ENCODE data around the gene NPBWR2. TPM values are rescaled to one million over a fixed set of nuclear protein-coding genes. Genes with fewer than 3 reads are reported as not detected.

The NPBWR2 gene
- total RNA-seq, 1 experiment from 2014 or later, result not detected

DNA sequence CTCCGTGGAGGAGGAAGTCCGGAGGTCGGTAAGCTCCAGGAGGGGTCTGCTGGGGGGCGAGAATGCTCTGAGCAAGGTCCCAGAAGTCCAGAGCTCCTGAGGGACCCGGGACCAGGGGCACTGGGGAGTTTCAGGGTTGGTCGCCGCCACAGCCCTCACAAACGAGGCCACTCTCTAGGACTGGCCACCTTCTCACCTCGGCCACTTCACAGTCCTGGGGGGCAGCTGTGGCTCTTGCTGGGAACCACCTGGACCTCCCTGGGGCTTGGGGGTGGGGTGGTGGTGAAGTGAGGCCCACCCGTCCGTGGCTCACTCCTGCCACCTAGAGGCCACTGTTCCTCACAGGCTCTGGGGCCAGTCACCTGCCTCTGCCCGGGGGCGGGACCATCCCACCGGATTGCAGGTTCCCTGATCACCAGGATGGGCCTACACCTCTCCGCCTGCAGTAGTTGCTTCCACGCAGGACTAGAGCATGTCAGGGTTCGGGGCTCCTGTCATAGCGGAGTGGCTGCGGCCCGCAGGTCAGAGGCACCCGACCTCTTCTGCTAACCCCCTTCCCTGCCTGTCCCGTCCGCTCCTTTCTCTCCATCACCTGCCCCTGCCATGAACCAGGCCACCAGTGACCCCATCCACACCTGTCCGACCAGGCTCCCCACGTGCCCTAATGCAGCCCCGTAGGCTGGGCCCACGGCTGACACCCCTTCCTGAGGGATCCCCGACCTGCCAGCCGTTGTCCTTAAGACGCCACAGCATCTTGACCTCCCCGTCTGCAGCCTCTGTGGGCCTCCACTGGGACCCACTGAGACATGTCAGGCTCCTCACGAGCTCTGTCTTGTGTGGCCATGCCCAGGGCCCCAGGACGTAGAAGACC, 49.5 kb downstream of the NPBWR2 start (continued):
- no peak for TF ChIP-seq PRRX2 (CRISPR knock-in tag; IDR thresholded peaks at IDR 0.05)
- no peak for TF ChIP-seq TEAD4 (CRISPR knock-in tag; IDR thresholded peaks at IDR 0.05)
- no peak for TF ChIP-seq E2F1 (CRISPR knock-in tag; IDR thresholded peaks at IDR 0.05)
- no peak for TF ChIP-seq TEAD1 (CRISPR knock-in tag; IDR thresholded peaks at IDR 0.05)
- TF ChIP-seq, protein P1, sequence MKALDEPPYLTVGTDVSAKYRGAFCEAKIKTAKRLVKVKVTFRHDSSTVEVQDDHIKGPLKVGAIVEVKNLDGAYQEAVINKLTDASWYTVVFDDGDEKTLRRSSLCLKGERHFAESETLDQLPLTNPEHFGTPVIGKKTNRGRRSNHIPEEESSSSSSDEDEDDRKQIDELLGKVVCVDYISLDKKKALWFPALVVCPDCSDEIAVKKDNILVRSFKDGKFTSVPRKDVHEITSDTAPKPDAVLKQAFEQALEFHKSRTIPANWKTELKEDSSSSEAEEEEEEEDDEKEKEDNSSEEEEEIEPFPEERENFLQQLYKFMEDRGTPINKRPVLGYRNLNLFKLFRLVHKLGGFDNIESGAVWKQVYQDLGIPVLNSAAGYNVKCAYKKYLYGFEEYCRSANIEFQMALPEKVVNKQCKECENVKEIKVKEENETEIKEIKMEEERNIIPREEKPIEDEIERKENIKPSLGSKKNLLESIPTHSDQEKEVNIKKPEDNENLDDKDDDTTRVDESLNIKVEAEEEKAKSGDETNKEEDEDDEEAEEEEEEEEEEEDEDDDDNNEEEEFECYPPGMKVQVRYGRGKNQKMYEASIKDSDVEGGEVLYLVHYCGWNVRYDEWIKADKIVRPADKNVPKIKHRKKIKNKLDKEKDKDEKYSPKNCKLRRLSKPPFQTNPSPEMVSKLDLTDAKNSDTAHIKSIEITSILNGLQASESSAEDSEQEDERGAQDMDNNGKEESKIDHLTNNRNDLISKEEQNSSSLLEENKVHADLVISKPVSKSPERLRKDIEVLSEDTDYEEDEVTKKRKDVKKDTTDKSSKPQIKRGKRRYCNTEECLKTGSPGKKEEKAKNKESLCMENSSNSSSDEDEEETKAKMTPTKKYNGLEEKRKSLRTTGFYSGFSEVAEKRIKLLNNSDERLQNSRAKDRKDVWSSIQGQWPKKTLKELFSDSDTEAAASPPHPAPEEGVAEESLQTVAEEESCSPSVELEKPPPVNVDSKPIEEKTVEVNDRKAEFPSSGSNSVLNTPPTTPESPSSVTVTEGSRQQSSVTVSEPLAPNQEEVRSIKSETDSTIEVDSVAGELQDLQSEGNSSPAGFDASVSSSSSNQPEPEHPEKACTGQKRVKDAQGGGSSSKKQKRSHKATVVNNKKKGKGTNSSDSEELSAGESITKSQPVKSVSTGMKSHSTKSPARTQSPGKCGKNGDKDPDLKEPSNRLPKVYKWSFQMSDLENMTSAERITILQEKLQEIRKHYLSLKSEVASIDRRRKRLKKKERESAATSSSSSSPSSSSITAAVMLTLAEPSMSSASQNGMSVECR (CRISPR knock-in tag; IDR thresholded peaks at IDR 0.05; ENCODE audit: borderline replicate concordance), result 0 out of 2 replicates have a peak, but pooled peaks have one; percentile 37
- TF ChIP-seq, protein P2, sequence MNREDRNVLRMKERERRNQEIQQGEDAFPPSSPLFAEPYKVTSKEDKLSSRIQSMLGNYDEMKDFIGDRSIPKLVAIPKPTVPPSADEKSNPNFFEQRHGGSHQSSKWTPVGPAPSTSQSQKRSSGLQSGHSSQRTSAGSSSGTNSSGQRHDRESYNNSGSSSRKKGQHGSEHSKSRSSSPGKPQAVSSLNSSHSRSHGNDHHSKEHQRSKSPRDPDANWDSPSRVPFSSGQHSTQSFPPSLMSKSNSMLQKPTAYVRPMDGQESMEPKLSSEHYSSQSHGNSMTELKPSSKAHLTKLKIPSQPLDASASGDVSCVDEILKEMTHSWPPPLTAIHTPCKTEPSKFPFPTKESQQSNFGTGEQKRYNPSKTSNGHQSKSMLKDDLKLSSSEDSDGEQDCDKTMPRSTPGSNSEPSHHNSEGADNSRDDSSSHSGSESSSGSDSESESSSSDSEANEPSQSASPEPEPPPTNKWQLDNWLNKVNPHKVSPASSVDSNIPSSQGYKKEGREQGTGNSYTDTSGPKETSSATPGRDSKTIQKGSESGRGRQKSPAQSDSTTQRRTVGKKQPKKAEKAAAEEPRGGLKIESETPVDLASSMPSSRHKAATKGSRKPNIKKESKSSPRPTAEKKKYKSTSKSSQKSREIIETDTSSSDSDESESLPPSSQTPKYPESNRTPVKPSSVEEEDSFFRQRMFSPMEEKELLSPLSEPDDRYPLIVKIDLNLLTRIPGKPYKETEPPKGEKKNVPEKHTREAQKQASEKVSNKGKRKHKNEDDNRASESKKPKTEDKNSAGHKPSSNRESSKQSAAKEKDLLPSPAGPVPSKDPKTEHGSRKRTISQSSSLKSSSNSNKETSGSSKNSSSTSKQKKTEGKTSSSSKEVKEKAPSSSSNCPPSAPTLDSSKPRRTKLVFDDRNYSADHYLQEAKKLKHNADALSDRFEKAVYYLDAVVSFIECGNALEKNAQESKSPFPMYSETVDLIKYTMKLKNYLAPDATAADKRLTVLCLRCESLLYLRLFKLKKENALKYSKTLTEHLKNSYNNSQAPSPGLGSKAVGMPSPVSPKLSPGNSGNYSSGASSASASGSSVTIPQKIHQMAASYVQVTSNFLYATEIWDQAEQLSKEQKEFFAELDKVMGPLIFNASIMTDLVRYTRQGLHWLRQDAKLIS (CRISPR knock-in tag; IDR thresholded peaks at IDR 0.05; ENCODE audit: borderline replicate concordance), result no peak
- no peak for TF ChIP-seq ATF1 (CRISPR knock-in tag; IDR thresholded peaks at IDR 0.05)
- no peak for TF ChIP-seq RELA (CRISPR knock-in tag; IDR thresholded peaks at IDR 0.05; ENCODE audit: borderline replicate concordance)
- TF ChIP-seq MYBL2 (CRISPR knock-in tag; IDR thresholded peaks at IDR 0.05), result no peak
- TF ChIP-seq, protein P3, sequence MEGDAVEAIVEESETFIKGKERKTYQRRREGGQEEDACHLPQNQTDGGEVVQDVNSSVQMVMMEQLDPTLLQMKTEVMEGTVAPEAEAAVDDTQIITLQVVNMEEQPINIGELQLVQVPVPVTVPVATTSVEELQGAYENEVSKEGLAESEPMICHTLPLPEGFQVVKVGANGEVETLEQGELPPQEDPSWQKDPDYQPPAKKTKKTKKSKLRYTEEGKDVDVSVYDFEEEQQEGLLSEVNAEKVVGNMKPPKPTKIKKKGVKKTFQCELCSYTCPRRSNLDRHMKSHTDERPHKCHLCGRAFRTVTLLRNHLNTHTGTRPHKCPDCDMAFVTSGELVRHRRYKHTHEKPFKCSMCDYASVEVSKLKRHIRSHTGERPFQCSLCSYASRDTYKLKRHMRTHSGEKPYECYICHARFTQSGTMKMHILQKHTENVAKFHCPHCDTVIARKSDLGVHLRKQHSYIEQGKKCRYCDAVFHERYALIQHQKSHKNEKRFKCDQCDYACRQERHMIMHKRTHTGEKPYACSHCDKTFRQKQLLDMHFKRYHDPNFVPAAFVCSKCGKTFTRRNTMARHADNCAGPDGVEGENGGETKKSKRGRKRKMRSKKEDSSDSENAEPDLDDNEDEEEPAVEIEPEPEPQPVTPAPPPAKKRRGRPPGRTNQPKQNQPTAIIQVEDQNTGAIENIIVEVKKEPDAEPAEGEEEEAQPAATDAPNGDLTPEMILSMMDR (IDR thresholded peaks at IDR 0.05), result peak; percentile 82
- TF ChIP-seq ZNF671 (CRISPR knock-in tag; IDR thresholded peaks at IDR 0.05), result no peak
- no peak for TF ChIP-seq TP53 (CRISPR knock-in tag; IDR thresholded peaks at IDR 0.05)
- no peak for TF ChIP-seq SMAD3 (CRISPR knock-in tag; IDR thresholded peaks at IDR 0.05; ENCODE audit: borderline replicate concordance)
- TF ChIP-seq ATF6 (CRISPR knock-in tag; IDR thresholded peaks at IDR 0.05), result no peak
- TF ChIP-seq USF2 (CRISPR knock-in tag; IDR thresholded peaks at IDR 0.05), result peak; percentile 37; the same call in 1 of the 2 replicates

All from WTC11 (cell line).